ENCODE data around the gene TUSC2.
"Not testable (repeated sequence)": the region's sequence is repeated elsewhere in the genome, so short reads cannot be mapped to it uniquely, and the experiment has no call there.

TUSC2 gene

DNA sequence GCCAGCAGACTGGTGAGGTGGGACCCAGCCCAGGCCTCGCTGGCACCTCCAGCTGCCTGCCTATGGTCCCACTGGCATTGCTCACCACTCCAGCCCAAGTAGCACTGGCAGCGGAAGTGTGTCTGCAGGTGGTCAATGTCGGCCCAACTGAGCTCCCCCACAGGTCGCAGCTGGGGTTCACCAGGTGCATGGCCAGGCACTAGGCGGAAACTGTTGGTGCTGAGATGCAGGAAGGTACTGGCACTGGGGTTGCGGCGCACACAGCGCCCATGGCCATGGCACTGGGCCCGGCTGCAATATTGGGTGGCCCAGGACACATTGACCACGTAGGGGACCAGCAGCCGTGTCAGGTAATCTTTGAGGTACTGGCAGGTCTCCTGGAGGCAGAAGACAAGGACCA is 9.9 kb downstream of the TUSC2 start:
- DNase-seq (ENCODE audit: low read depth): no peak
- no peak overlapping the region for H3K4me3 ChIP-seq (ENCODE audit: low read depth, low read length)
- TF ChIP-seq, protein P1, sequence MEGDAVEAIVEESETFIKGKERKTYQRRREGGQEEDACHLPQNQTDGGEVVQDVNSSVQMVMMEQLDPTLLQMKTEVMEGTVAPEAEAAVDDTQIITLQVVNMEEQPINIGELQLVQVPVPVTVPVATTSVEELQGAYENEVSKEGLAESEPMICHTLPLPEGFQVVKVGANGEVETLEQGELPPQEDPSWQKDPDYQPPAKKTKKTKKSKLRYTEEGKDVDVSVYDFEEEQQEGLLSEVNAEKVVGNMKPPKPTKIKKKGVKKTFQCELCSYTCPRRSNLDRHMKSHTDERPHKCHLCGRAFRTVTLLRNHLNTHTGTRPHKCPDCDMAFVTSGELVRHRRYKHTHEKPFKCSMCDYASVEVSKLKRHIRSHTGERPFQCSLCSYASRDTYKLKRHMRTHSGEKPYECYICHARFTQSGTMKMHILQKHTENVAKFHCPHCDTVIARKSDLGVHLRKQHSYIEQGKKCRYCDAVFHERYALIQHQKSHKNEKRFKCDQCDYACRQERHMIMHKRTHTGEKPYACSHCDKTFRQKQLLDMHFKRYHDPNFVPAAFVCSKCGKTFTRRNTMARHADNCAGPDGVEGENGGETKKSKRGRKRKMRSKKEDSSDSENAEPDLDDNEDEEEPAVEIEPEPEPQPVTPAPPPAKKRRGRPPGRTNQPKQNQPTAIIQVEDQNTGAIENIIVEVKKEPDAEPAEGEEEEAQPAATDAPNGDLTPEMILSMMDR (IDR thresholded peaks at IDR 0.05; ENCODE audit: low read depth, low read length, missing control alignments): no peak

DNA sequence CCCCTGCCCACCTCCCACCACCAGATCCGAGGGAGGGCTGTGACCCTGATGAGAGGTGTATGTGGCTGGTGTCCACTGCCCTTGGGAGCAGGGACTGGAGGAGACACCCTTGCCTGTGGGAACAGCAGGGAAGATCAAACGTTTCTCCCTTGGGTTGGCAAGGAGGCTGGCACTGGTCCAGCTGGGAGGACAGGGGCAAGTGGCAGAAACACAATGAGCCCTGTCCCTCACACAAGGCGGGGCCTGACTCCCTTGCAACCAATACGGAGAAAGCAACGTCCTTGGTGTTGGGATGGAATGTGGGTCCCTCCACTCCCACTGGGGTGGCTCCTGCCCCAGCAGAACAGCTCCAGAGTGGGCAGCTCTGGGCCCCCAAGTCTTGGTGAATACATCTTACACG is 10.7 kb downstream of the TUSC2 start:
- no peak overlapping the region for H3K4me3 ChIP-seq (ENCODE audit: low read depth, low read length)
- TF ChIP-seq, protein P1 (IDR thresholded peaks at IDR 0.05; ENCODE audit: low read depth, low read length, missing control alignments): no peak
- no peak for DNase-seq (ENCODE audit: low read depth)

DNA sequence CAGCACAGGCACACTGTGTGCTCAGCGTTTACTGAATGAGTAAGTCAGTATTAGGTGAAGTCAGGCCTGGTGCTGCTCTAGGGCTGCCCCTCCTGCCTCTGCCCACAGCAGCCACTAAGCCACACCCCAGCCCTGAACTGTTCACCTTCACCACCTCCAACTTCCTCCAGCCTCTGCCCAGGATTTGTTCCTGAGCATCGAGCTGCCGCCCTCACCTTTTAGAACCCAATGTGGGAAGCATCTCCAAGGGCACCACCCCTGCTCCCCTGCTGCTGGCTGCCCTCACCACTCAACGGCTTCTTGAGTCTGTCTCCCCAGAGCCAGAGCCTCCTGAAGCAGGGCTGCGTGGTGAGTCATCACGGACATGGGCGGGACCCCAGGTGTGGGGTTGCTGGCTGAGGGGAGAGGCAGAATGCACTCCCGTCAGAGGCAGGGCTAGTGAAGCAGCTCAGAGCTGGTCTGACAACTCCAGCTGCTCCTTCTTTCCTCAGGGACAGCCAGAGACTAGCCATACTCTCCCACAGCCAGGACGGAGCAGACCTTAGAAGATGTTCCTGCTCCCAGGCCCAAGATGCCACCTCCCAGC is 11.3 kb downstream of the TUSC2 start:
- TF ChIP-seq, protein P1 (IDR thresholded peaks at IDR 0.05; ENCODE audit: low read depth, low read length, missing control alignments): no peak
- H3K4me3 ChIP-seq (ENCODE audit: low read depth, low read length): no peak overlapping the region
- DNase-seq (ENCODE audit: low read depth): no peak

DNA sequence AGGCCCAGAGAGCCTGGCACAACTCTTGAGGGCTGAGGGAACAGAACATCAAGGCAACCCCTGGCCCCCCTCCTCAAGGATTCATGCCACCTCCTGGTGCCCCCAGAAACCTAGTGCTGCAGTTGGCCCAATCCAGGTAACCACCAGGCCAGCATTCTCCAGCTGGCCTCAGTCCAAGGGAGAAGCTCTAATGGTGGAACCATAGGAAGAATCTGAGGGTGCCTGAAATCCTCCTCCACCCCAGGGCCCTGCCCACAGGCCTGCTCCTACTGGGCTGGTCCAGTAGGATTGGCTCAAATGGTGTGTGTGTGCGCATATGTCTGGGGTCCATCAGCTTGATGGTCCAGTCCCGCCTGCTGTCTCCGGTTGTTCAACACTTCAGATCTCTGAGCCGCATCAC is 13.2 kb downstream of the TUSC2 start:
- TF ChIP-seq, protein P1 (IDR thresholded peaks at IDR 0.05; ENCODE audit: low read depth, low read length, missing control alignments): no peak
- no peak overlapping the region for H3K4me3 ChIP-seq (ENCODE audit: low read depth, low read length)
- no peak for DNase-seq (ENCODE audit: low read depth)

DNA sequence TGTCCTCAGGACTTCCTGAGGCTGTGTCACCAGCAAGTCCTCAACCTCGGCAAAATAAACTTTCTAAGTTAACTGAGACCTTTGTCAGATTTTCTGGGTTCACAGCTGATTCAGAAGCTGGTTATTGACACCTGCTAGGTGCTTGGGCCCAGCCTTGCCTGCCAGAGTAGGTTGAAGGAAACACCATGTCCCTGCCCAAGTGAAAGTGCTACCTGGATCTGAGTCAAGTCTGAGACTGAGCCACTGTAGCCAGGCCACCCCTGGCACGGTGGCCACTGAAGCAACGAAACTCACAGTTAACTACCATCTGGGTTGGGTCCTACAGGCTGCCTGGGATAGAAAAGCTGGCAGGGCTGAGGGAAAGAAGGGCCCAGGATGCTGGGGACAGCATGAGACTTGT is 13.7 kb downstream of the TUSC2 start:
- TF ChIP-seq, protein P1 (IDR thresholded peaks at IDR 0.05; ENCODE audit: low read depth, low read length, missing control alignments): no peak
- H3K4me3 ChIP-seq (ENCODE audit: low read depth, low read length): no peak overlapping the region
- no peak for DNase-seq (ENCODE audit: low read depth)

DNA sequence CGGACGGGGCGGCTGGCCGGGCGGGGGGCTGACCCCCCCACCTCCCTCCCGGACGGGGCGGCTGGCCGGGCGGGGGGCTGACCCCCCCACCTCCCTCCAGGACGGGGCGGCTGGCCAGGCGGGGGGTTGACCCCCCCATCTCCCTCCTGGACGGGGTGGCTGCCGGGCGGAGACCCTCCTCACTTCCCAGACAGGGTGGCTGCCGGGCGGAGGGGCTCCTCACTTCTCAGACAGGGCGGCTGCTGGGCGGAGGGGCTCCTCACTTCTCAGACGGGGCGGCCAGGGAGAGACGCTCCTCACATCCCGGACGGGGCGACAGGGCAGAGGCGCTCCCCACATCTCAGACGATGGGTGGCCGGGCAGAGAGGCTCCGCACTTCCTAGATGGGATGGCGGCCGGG is 16.0 kb downstream of the TUSC2 start:
- H3K4me3 ChIP-seq (ENCODE audit: low read depth, low read length); DNase-seq (ENCODE audit: low read depth): not testable (repeated sequence)

DNA sequence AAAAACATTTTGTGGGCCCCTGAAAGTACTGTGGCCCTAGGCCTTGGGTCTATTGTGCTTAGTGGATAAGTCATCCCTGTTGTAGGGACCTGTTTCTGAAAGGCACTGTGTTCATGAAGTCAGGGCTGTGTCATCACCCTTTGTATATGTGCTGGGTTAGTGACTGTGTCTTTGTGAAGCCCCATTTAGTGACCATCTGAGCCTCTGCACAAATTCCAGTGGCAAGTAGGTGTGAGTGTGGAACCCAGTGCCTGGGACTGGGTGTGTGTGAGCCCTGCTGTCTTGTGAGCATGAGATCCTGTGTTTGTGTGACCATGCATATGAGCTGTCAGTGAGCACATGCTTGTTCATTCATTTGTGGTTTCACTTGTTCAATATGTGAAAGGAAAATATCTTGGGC is 23.4 kb downstream of the TUSC2 start:
- H3K4me3 ChIP-seq (ENCODE audit: low read depth, low read length): no peak overlapping the region
- TF ChIP-seq, protein P1 (IDR thresholded peaks at IDR 0.05; ENCODE audit: low read depth, low read length, missing control alignments): no peak
- no peak for DNase-seq (ENCODE audit: low read depth)
